Stimulated activated CD8-positive, alpha-beta memory T cell treated with anti-CD3 and anti-CD28 coated beads, Interleukin-12 subunit alpha, Interleukin-12 subunit beta, amount 100 ng/mL, for 1 hour (primary cell): Measurements from ENCODE around the gene ITGAV.

Experiments used
- DNase-seq: peaks from one replicate; pipeline ENCODE4 v3.0.0-alpha.2; 2020; ENCODE audit warnings: low read depth

The ITGAV gene

GRCh38 chr2:186718122-186718521 is 128.3 kb downstream of the ITGAV start:
- no peak for DNase-seq

GRCh38 chr2:186718903-186719302 is 129.0 kb downstream of the ITGAV start:
- no peak for DNase-seq

- DNase-seq: no peak
Observed at GRCh38 chr2:186721956-186722355, 132.1 kb downstream of the ITGAV start.

GRCh38 chr2:186724736-186725135 is 134.9 kb downstream of the ITGAV start:
- no peak for DNase-seq

GRCh38 chr2:186725783-186726182 is 135.9 kb downstream of the ITGAV start:
- DNase-seq: no peak

GRCh38 chr2:186726938-186727337 is 137.1 kb downstream of the ITGAV start:
- no peak for DNase-seq

- DNase-seq: no peak
Observed at GRCh38 chr2:186728631-186729030, 138.8 kb downstream of the ITGAV start.
